ENCODE results near the gene ZNF248. TPM values are rescaled to one million over a fixed set of nuclear protein-coding genes. Genes with fewer than 3 reads are reported as not detected.
"Not testable (repeated sequence)": the region's sequence is repeated elsewhere in the genome, so short reads cannot be mapped to it uniquely, and the experiment has no call there.

The ZNF248 gene
- 5.3 TPM for polyA plus RNA-seq (2013, experiment 1 of 2; ENCODE audit: insufficient read length)
- polyA plus RNA-seq (2013, experiment 2 of 2; ENCODE audit: insufficient read length), result 7.5 TPM

GRCh38 chr10:37857287-37858211, at the start of gene ZNF248:
Gene ZNF248, minus strand, starts transcription at chr10:37857610. Its CDS starts 1,300 bp downstream, at chr10:37856310.
- peak; percentile 96 for DNase-seq

GRCh38 chr10:37906382-37906781, 49.0 kb upstream of the ZNF248 start:
- DNase-seq, result no peak

- no peak for DNase-seq
Measured at GRCh38 chr10:37896436-37896835, 39.0 kb upstream of the ZNF248 start.

GRCh38 chr10:37895674-37896073, 38.3 kb upstream of the ZNF248 start:
- no peak for DNase-seq

- DNase-seq, result no peak
Measured at GRCh38 chr10:37885850-37886249, 28.4 kb upstream of the ZNF248 start.

GRCh38 chr10:37872955-37873354, 15.5 kb upstream of the ZNF248 start:
- no peak for DNase-seq

- DNase-seq, result no peak
Measured at GRCh38 chr10:37872283-37872682, 14.9 kb upstream of the ZNF248 start.

- no peak for DNase-seq
Measured at GRCh38 chr10:37871568-37872251, 14.3 kb upstream of the ZNF248 start.

GRCh38 chr10:37871143-37871542, 13.7 kb upstream of the ZNF248 start:
- no peak for DNase-seq

- DNase-seq, result no peak
Measured at GRCh38 chr10:37868796-37869195, 11.4 kb upstream of the ZNF248 start.

GRCh38 chr10:37865957-37866803, 8.8 kb upstream of the ZNF248 start:
- no peak for DNase-seq

- no peak for DNase-seq
Measured at GRCh38 chr10:37865264-37865663, 7.9 kb upstream of the ZNF248 start.

- DNase-seq, result peak; percentile 27
Measured at GRCh38 chr10:37860494-37861190, 3.2 kb upstream of the ZNF248 start.

- DNase-seq, result not testable (repeated sequence)
Measured at GRCh38 chr10:37859270-37859669, 1.9 kb upstream of the ZNF248 start.

GRCh38 chr10:37856881-37857286, 526 bp downstream of the ZNF248 start:
- DNase-seq, result no peak

GRCh38 chr10:37855636-37856035, 1.8 kb downstream of the ZNF248 start:
- DNase-seq, result no peak

GRCh38 chr10:37854626-37855025, 2.8 kb downstream of the ZNF248 start:
- DNase-seq, result no peak

GRCh38 chr10:37844644-37845043, 12.8 kb downstream of the ZNF248 start:
- DNase-seq, result no peak

- DNase-seq, result no peak
Measured at GRCh38 chr10:37839243-37839642, 18.2 kb downstream of the ZNF248 start.

GRCh38 chr10:37831495-37832333, 25.7 kb downstream of the ZNF248 start:
- DNase-seq, result no peak

GRCh38 chr10:37826806-37827205, 30.6 kb downstream of the ZNF248 start:
- no peak for DNase-seq

Data from fibroblast of skin of back (primary cell).